Measurements from ENCODE around the gene ZMIZ2. TPM values are rescaled to one million over a fixed set of nuclear protein-coding genes. Genes with fewer than 3 reads are reported as not detected.

Gene ZMIZ2
- total RNA-seq, 2 donors from 2014 or later, result 30.9 to 50.4 TPM

- 77 to 87% methylated on average over 3 of the region's 3 CpGs for WGBS, 2 donors
- DNase-seq (no peak), ATAC-seq (no peak)
- no peak overlapping the region for H3K4me3 ChIP-seq
- no peak for TF ChIP-seq POLR2A (IDR thresholded peaks at IDR 0.05)
- TF ChIP-seq, protein P1, sequence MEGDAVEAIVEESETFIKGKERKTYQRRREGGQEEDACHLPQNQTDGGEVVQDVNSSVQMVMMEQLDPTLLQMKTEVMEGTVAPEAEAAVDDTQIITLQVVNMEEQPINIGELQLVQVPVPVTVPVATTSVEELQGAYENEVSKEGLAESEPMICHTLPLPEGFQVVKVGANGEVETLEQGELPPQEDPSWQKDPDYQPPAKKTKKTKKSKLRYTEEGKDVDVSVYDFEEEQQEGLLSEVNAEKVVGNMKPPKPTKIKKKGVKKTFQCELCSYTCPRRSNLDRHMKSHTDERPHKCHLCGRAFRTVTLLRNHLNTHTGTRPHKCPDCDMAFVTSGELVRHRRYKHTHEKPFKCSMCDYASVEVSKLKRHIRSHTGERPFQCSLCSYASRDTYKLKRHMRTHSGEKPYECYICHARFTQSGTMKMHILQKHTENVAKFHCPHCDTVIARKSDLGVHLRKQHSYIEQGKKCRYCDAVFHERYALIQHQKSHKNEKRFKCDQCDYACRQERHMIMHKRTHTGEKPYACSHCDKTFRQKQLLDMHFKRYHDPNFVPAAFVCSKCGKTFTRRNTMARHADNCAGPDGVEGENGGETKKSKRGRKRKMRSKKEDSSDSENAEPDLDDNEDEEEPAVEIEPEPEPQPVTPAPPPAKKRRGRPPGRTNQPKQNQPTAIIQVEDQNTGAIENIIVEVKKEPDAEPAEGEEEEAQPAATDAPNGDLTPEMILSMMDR (IDR thresholded peaks at IDR 0.05), result no peak
- H3K9me3 ChIP-seq, result no peaks in the 10 kb centered on the region
- H3K36me3 ChIP-seq (replicated peaks in 1 of 2; ENCODE audit: insufficient read depth in 1 of 2, low read depth in 2 of 2), result no peaks in the 10 kb centered on the region
- intact Hi-C loops (cut with DNase I), result no loop called here
- H3K4me1 ChIP-seq, result peaks cover 48% of the 10 kb centered on the region
- peak overlapping the region in 1 of 4 donors; percentile 2 for H3K27ac ChIP-seq
- no peaks in the 10 kb centered on the region for H3K27me3 ChIP-seq
Measured at GRCh38 chr7:44750424-44750823, 1.8 kb downstream of the ZMIZ2 start.

GRCh38 chr7:44750921-44751571 lies 2.4 kb downstream of the ZMIZ2 start:
- peak in 1 of 4 donors; percentile 51 for DNase-seq
- peak overlapping the region in 1 of 4 donors; percentile 2 for H3K27ac ChIP-seq
- no peak overlapping the region for H3K4me3 ChIP-seq
- no peaks in the 10 kb centered on the region for H3K27me3 ChIP-seq
- no peaks in the 10 kb centered on the region for H3K9me3 ChIP-seq
- intact Hi-C loops (cut with DNase I), result no loop called here
- TF ChIP-seq POLR2A (IDR thresholded peaks at IDR 0.05), result no peak
- TF ChIP-seq, protein P1 (IDR thresholded peaks at IDR 0.05), result no peak
- H3K36me3 ChIP-seq (replicated peaks in 1 of 2; ENCODE audit: insufficient read depth in 1 of 2, low read depth in 2 of 2), result no peaks in the 10 kb centered on the region
- WGBS, 2 donors, result 36 to 40% methylated on average over 1 to 6 of the region's 6 CpGs
- peaks cover 51% of the 10 kb centered on the region for H3K4me1 ChIP-seq
- no peak for ATAC-seq

- no peak for DNase-seq
- peaks cover 47% of the 10 kb centered on the region for H3K4me1 ChIP-seq
- no peak for ATAC-seq
- TF ChIP-seq POLR2A (IDR thresholded peaks at IDR 0.05), result no peak
- TF ChIP-seq, protein P1 (IDR thresholded peaks at IDR 0.05), result no peak
- H3K27ac ChIP-seq, result no peak overlapping the region
- intact Hi-C loops (cut with DNase I), result no loop called here
- H3K36me3 ChIP-seq (replicated peaks in 1 of 2; ENCODE audit: insufficient read depth in 1 of 2, low read depth in 2 of 2), result peaks cover 0 to 11% of the 10 kb centered on the region in 2 donors
- no peaks in the 10 kb centered on the region for H3K9me3 ChIP-seq
- H3K27me3 ChIP-seq, result no peaks in the 10 kb centered on the region
- no peak overlapping the region for H3K4me3 ChIP-seq
- WGBS, 2 donors, result 81 to 96% methylated on average over 2 of the region's 2 CpGs
Measured at GRCh38 chr7:44752822-44753221, 4.2 kb downstream of the ZMIZ2 start.

DNA sequence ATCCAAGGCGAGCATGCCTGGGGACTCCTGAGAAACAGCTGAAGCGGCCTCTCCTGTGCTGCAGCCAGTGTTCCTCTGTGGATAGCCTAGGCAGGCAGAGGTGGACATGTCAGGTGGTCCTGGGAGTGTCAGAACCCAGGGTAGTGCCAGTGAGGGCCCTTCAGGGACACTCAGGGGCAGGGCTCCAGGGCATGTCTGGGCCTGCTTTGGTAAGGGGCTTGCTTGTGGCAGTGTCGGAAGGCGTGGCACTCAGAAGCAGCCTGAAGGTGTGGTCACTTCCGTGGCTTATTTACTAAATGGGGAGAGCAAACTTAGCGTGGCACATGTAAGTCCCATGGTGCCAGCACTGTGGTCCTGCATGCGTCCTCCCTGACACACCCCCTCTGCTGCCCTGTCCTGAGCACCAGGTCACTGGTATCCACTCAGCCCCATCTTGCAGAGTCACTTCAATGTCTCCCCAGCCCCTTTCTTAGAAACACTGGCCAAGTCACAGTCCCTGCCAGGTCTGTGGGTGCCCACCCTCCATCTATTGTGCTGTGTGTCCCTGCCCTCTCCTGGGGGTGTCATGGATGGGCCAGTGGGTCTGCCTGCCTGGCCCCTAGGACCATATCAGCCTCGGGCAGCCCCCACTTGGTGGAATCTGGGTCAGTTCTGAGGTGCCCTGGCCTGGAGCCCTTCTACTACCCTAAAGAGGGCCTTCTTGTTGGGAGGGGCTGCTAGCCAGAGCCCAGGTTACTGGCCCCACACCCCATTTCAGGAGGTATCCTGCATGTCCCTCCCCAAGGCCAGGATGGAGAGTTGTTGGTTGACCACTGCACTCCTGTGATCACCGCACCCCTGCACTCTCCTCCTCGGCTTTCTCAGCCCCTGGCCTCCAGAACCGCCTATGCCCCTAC lies 6.4 kb downstream of the ZMIZ2 start:
- no peak for DNase-seq
- no peak for ATAC-seq

More for the DNA sequence above, 6.4 kb downstream of the ZMIZ2 start:
- Histone ChIP-seq H3K4me1 (peaks cover 38% of the 10 kb centered on the region), H3K27ac (peak overlapping the region in 1 of 4 donors; percentile 4), H3K4me3 (no peak overlapping the region), H3K36me3 (replicated peaks in 1 of 2; ENCODE audit: insufficient read depth in 1 of 2, low read depth in 2 of 2) (peaks cover 0 to 15% of the 10 kb centered on the region in 2 donors), H3K27me3 (no peaks in the 10 kb centered on the region), H3K9me3 (no peaks in the 10 kb centered on the region)
- TF ChIP-seq, protein P1 (IDR thresholded peaks at IDR 0.05), result no peak
- no peak for TF ChIP-seq POLR2A (IDR thresholded peaks at IDR 0.05)
- intact Hi-C loops (cut with DNase I), result no loop called here
- WGBS, 2 donors, result 89 to 100% methylated on average over 3 to 10 of the region's 11 CpGs
